ENCODE results near the gene PDE6B. TPM values are rescaled to one million over a fixed set of nuclear protein-coding genes. Genes with fewer than 3 reads are reported as not detected.
"Not testable (repeated sequence)": the region's sequence is repeated elsewhere in the genome, so short reads cannot be mapped to it uniquely, and the experiment has no call there.

PDE6B gene
- total and polyA plus RNA-seq, 8 donors: 7.6 to 21.1 (median 16.4) TPM

GRCh38 chr4:583820-584219, 41.6 kb upstream of the PDE6B start:
- intact Hi-C loops (cut with DNase I): no loop called here
- TF ChIP-seq CTCF (IDR thresholded peaks at IDR 0.05): no peak

GRCh38 chr4:587671-588350, 37.6 kb upstream of the PDE6B start:
- H3K36me3 ChIP-seq: no peaks in the 10 kb centered on the region
- no peak for DNase-seq
- ATAC-seq: no peak
- intact Hi-C loops (cut with DNase I): no loop called here
- no peak overlapping the region for H3K4me3 ChIP-seq
- H3K9me3 ChIP-seq: peaks cover 0 to 20% of the 10 kb centered on the region in 2 donors
- peaks cover 0 to 56% of the 10 kb centered on the region in 2 donors for H3K27me3 ChIP-seq
- no peak overlapping the region for H3K27ac ChIP-seq
- no peak for TF ChIP-seq CTCF (IDR thresholded peaks at IDR 0.05)
- no peaks in the 10 kb centered on the region for H3K4me1 ChIP-seq

More at GRCh38 chr4:583820-584219, 41.6 kb upstream of the PDE6B start:
- Histone ChIP-seq H3K27ac (no peak overlapping the region), H3K9me3 (peaks cover 0 to 20% of the 10 kb centered on the region in 2 donors), H3K4me1 (no peaks in the 10 kb centered on the region), H3K4me3 (no peak overlapping the region), H3K27me3 (peaks cover 14 to 77% of the 10 kb centered on the region in 2 donors), H3K36me3 (no peaks in the 10 kb centered on the region)
- ATAC-seq: no peak
- no peak for DNase-seq

DNA sequence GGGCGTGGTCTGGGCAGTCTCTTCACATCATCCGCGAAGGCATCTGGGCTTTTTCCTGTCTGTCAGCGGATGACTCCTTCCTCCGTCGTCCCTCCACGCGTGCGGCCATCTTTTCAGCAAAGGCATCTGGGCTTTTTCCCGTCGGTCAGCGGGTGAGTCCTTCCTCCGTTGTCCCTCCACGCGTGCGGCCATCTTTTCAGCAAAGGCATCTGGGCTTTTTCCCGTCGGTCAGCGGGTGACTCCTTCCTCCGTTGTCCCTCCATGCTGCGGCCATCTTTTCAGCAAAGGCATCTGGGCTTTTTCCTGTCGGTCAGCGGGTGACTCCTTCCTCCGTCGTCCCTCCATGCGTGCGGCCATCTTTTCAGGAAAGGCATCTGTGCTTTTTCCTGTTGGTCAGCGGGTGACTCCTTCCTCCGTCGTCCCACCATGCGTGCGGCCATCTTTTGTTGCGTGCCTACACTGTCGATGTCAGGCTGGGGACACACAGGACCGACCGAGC, 37.0 kb upstream of the PDE6B start:
- intact Hi-C loops (cut with DNase I): no loop called here
- Histone ChIP-seq H3K4me3 (no peak overlapping the region), H3K9me3 (peaks cover 0 to 16% of the 10 kb centered on the region in 2 donors), H3K27ac (no peak overlapping the region), H3K27me3 (peaks cover 0 to 50% of the 10 kb centered on the region in 2 donors), H3K36me3 (no peaks in the 10 kb centered on the region), H3K4me1 (no peaks in the 10 kb centered on the region)
- ATAC-seq (no peak), DNase-seq (no peak)
- no peak for TF ChIP-seq CTCF (IDR thresholded peaks at IDR 0.05)

- ATAC-seq (no peak), DNase-seq (no peak)
- Histone ChIP-seq H3K36me3 (no peaks in the 10 kb centered on the region), H3K4me3 (no peak overlapping the region), H3K4me1 (no peaks in the 10 kb centered on the region), H3K27ac (no peak overlapping the region), H3K9me3 (peaks cover 0 to 8% of the 10 kb centered on the region in 2 donors), H3K27me3 (peaks cover 0 to 44% of the 10 kb centered on the region in 2 donors)
- no peak for TF ChIP-seq CTCF (IDR thresholded peaks at IDR 0.05)
- intact Hi-C loops (cut with DNase I): no loop called here
These were observed 36.0 kb upstream of the PDE6B start for GRCh38 chr4:589219-589963.

DNA sequence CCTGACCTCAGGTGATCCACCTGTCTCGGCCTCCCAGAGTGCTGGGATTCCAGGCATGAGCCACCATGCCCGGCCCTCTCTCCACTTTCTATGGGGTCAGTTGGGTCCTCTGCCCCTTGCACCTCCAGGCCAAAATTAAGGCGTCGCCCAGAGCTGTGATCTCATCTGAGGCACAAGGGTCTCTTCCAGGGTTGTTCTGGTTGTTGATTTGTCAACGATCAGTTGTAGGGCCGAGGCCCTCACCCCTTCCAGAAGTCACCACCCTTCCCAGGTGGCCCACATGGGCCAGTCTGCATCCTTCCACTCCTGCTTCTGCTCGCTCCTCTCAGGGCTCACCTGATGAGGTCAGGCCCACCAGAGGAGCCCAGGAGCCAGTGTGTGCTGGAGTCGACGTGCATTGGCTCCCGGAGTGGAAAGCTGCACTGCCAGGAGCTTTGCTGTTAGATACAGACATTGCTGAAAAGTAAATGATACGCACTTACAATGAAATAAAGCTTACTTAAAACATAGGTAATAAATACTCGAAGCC, 35.0 kb upstream of the PDE6B start:
- H3K27me3 ChIP-seq: peaks cover 0 to 44% of the 10 kb centered on the region in 2 donors
- H3K4me3 ChIP-seq: no peak overlapping the region
- no peak for DNase-seq
- TF ChIP-seq CTCF (IDR thresholded peaks at IDR 0.05): no peak
- no peaks in the 10 kb centered on the region for H3K36me3 ChIP-seq
- peaks cover 0 to 6% of the 10 kb centered on the region in 2 donors for H3K9me3 ChIP-seq
- no peak overlapping the region for H3K27ac ChIP-seq
- H3K4me1 ChIP-seq: no peaks in the 10 kb centered on the region
- intact Hi-C loops (cut with DNase I): no loop called here
- ATAC-seq: no peak

DNA sequence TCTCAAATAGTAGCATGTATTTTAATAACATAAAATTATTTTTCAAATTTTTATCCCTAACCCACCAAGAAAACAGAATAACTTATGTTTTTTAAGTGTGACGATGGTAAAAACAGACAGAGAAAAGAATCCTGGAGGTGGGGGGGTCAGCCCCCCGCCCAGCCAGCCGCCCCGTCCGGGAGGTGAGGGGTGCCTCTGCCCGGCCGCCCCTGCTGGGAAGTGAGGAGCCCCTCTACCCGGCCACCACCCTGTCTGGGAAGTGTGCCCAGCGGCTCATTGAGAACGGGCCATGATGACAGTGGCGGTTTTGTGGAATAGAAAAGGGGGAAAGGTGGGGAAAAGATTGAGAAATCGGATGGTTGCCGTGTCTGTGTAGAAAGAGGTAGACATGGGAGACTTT, 33.2 kb upstream of the PDE6B start:
- H3K4me3 ChIP-seq; ATAC-seq; H3K36me3 ChIP-seq; H3K4me1 ChIP-seq; DNase-seq; H3K27ac ChIP-seq; H3K9me3 ChIP-seq; intact Hi-C loops (cut with DNase I): not testable (repeated sequence)
- peaks cover 0 to 38% of the 10 kb centered on the region in 2 donors for H3K27me3 ChIP-seq

Data from left lung (tissue), 10 donors.